Neural cell (in vitro differentiated cells): ENCODE results near the gene PEMT.

Experiments
- CTCF ChIP-seq: fragments of 450-650 bp; IDR thresholded peaks from 2 replicates; pipeline ENCODE4 v1.5.1; 2014; ENCODE audit warnings: antibody characterized with exemption, mild to moderate bottlenecking, moderate library complexity; ENCODE audit not compliant: poor library complexity, severe bottlenecking
- EZH2 ChIP-seq: fragments of 200-600, 300-800 bp; shearing (Covaris generic), sonication (generic); IDR thresholded peaks from 2 replicates; pipeline ENCODE4 v1.6.1; 2014; ENCODE audit warnings: antibody characterized with exemption, low read length, borderline replicate concordance, mild to moderate bottlenecking; ENCODE audit not compliant: insufficient read depth, poor library complexity, severe bottlenecking
- MXI1 ChIP-seq: fragments of 450-650 bp; conservative IDR thresholded peaks from 2 replicates; pipeline ENCODE4 v1.6.1; 2014; ENCODE audit warnings: antibody characterized with exemption, mild to moderate bottlenecking; ENCODE audit not compliant: poor library complexity, severe bottlenecking
- POLR2AphosphoS5 ChIP-seq: IDR thresholded peaks from 2 replicates; pipeline ENCODE4 v1.6.1; 2012
- RAD21 ChIP-seq: fragments of 450-650 bp; conservative IDR thresholded peaks from 2 replicates; pipeline ENCODE4 v1.6.1; 2014; ENCODE audit warnings: antibody characterized with exemption, mild to moderate bottlenecking, moderate library complexity
- SMC3 ChIP-seq: fragments of 450-650 bp; conservative IDR thresholded peaks from 2 replicates; pipeline ENCODE4 v1.6.1; 2014; ENCODE audit warnings: antibody characterized with exemption, mild to moderate bottlenecking, moderate library complexity; ENCODE audit not compliant: poor library complexity
- TAF1 ChIP-seq: IDR thresholded peaks from 2 replicates; pipeline ENCODE4 v1.6.1; 2012; ENCODE audit warnings: low read depth

GRCh38 chr17:17525311-17525710, 66.2 kb downstream of the PEMT start:
- TF ChIP-seq TAF1: no peak
- no peak for TF ChIP-seq CTCF
- TF ChIP-seq EZH2: no peak
- no peak for TF ChIP-seq POLR2AphosphoS5
- TF ChIP-seq MXI1: no peak
- TF ChIP-seq RAD21: no peak
- no peak for TF ChIP-seq SMC3
